HG03135 (cell line): ENCODE data around the gene CXCL11.
A peak's percentile ranks its signal among the peaks of the same experiment; 100 is the strongest.
"Not testable (repeated sequence)": the region's sequence is repeated elsewhere in the genome, so short reads cannot be mapped to it uniquely, and the experiment has no call there.

Source experiments
- ATAC-seq: cut with Tn5 transposase; IDR thresholded peaks from one replicate; pipeline ENCODE4 v1.9.1; 2021; ENCODE audit warnings: mild to moderate bottlenecking, moderate library complexity; ENCODE audit not compliant: unreplicated experiment

Gene CXCL11

GRCh38 chr4:76043306-76043705 is 7.4 kb upstream of the CXCL11 start:
- not testable (repeated sequence) for ATAC-seq

DNA sequence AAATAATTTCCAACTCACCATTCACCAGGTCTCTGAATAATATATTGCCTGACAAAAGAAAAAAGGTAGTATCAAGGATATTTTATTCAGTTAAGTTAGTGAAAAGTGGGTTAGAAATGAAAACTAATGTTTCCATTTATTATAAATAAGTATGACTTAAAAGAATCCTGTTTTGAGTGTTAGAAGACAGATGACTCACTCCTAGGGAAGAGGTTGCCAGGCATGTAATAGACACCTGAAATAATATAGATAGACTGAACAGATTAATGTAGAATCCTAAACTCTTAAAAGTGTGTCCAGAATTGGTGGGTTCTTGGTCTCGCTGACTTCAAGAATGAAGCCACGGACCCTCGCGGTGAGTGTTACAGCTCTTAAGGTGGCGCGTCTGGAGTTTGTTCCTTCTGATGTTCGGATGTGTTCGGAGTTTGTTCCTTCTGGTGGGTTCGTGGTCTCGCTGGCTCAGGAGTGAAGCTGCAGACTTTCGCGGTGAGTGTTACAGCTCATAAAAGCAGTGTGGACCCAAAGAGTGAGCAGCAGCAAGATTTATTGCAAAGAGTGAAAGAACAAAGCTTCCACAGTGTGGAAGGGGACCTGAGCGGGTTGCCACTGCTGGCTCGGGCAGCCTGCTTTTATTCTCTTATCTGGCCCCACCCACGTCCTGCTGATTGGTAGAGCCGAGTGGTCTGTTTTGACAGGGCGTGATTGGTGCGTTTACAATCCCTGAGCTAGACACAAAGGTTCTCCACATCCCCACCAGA is 6.5 kb upstream of the CXCL11 start:
- not testable (repeated sequence) for ATAC-seq

- no peak for ATAC-seq
Observed at GRCh38 chr4:76036855-76037254, 985 bp upstream of the CXCL11 start.

DNA sequence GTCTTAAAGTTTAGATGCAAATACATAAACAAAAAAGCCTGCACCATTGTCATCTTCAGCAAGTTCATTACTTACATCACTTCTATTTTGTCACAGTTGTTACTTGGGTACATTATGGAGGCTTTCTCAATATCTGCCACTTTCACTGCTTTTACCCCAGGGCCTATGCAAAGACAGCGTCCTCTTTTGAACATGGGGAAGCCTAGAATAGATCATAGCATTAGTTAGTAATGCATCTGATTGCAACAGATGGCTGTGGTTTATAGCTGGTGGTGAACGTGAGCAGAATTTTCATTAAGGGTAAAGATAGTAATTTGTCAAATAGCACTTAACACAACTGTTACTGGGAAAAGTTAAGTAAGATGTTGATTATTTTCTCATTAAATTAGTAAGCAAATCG is 729 bp downstream of the CXCL11 start:
- no peak for ATAC-seq

DNA sequence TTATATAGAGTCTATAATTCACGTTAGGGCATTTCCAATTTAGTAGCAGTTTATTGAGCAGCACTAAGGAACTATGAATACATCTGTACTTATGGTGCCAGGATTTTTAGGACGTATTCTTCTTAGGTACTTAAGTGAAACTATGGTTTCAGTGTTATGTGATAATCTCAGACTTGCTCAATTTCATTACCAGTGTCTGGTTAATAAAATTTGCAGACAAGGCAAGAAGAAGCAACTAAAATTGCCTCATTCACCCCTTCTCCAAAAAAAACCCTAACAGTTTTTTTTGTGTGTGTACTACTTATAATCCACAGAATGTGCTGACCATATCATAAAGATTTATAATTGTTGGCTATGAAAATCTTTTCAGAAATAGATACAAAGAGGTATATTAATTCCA is 6.6 kb downstream of the CXCL11 start:
- ATAC-seq, result no peak

DNA sequence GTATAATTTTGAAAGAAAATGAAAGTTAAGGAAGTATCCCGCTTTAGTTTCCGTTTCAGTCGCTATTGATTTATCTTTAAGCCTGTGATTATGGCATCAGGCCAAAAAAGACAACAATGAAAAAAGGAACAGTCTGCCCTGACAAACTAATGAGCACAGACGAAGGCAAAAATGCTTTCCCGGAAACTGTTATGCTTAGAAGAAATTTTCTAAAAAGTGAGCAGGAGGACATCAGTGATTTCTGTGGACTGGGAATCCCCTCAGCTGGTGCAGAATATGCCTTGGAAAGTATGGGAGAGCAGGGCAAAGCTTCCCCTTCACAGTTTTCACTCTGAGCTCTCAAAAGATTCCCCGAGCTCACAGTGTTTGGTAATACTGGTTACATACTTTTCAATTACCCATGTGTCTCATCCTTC is 7.5 kb downstream of the CXCL11 start:
- no peak for ATAC-seq

- ATAC-seq, result no peak
Observed at GRCh38 chr4:76024065-76024464, 11.8 kb downstream of the CXCL11 start.

GRCh38 chr4:76023389-76023788 is 12.5 kb downstream of the CXCL11 start, which contains the start of gene CXCL10:
Gene CXCL10 (minus strand): TSS chr4:76023497. CDS start chr4:76023431, 66 bp downstream.
- ATAC-seq, result no peak

DNA sequence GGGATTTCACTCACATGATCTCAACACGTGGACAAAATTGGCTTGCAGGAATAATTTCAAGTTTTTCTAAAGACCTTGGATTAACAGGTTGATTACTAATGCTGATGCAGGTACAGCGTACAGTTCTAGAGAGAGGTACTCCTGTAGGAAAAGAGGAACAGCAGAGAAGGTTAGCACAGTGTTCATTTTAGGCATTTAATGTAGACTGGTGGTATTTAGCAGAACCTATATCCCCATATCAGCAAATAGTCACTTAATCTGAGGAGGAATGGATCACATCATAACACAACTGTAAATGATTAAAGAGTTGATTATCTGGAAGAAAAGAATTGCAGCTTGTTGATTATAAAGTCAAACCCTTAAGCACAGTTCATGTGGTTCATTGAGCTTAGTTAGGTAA is 13.2 kb downstream of the CXCL11 start:
- ATAC-seq, result no peak

- no peak for ATAC-seq
Observed at GRCh38 chr4:76022031-76022430, 13.8 kb downstream of the CXCL11 start.

- no peak for ATAC-seq
Observed at GRCh38 chr4:76017056-76017686, 18.7 kb downstream of the CXCL11 start.

- peak; percentile 72 for ATAC-seq
Observed at GRCh38 chr4:76016393-76016792, 19.5 kb downstream of the CXCL11 start.

GRCh38 chr4:76013540-76013939 is 22.3 kb downstream of the CXCL11 start:
- ATAC-seq, result no peak

GRCh38 chr4:76012388-76012801 is 23.5 kb downstream of the CXCL11 start:
- ATAC-seq, result no peak

DNA sequence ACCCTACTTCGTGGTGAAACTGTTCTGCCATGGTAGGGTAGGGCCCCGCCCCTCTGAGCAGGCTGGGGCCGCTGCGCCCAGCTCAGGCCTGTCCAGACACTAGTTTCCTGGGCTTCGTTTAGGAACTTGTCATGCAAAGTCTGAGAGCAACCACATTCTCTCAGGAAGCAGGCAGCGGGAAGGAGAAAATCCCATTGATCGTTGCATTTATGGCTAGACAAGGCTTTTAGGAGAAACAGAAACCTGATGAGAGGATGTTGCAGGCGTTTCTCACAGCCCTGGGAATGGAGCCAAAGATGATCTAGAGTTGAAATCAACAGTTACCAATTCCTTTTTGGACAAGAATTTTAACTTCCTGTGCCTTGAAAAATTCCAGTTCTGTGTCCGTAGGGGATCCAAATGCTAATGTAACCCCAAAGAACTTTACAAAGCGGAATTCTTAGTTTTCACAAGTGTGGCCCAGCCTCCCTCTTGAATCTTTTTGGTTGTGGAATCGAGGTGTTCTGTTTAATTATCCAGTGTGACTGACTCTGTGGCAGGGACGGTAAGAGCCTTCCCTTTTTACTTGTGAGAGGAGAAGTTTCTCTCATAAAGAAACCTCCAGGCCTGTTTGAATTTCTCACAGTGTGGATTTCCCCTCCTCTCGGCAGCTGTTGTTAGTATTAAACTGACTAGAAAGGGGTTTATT is 24.0 kb downstream of the CXCL11 start:
- no peak for ATAC-seq

DNA sequence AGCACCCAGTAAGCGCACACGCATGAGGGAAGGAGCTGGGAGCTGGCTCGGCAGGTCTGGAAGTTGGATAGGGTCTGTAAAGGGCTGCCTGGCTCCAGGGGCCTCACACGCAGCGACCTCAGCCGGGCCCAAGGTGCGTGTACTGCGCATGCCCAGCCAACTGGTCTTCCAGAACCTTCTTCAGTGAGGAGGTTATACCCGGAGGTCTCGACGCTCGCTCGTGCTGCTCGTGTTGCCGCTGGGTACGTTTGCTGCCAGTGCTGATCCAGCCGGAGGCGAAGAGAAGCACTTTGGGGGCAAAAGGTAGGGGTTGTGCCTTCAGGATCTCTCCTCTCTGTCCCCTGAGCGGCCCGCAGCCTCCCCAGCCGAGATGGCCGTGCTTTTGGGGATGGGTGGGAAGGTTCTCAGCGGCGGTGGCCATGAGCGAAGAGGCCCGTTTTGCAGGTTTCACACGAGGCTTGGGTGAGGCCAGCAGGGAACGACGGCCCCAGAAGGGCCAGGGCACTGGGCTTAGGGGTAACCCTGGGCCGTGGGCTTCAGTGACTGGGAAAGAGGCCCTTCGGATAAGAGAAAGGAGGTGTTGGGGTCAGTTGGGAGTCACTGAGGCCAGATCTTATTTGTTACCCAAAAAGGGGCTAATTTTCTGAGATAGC is 24.7 kb downstream of the CXCL11 start:
- no peak for ATAC-seq

- no peak for ATAC-seq
Observed at GRCh38 chr4:76010576-76010975, 25.3 kb downstream of the CXCL11 start.

DNA sequence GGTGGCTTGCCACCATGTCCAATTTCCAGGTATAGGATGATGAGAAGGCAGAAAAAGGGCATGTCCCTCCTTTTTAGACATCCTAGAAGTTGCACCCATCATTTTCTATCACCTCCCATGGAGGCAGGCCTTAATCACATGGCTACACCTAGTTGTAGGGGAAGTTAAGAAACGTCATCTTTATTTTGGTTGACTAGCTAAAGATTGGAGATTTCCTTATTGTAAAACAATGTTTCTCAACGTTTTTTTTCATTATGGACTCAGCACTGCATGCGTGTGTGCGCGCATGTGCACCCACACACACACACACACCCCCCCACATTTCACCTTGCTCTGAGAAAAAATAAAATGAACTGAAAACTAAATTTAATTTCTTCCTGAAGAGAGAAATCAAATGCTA is 26.6 kb downstream of the CXCL11 start:
- no peak for ATAC-seq

GRCh38 chr4:76007089-76007862 is 28.6 kb downstream of the CXCL11 start, which contains the start of gene CXCL9:
Gene CXCL9 (minus strand): TSS chr4:76007509. CDS start chr4:76007449, 60 bp downstream.
- ATAC-seq, result no peak

DNA sequence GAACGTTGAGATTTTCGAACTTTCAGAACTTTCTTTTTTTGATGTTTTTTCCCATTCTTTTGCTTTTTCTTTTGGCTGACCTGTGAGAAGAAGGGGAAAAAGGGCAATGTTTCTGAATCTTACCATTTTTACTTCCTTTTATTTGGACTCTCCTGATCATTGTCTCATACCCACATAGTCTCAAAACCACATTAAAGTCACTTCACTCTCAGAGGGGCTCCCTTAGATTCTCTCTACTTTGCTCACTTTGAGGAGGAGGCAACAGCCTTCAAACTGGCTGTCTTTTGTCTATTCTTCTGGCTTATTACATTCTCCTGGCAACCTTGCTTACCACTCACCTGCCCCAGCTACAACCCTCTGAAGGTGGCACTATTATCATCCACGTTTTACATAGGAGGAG is 32.2 kb downstream of the CXCL11 start:
- no peak for ATAC-seq
